ENCODE results near the gene AURKB.
A peak's percentile ranks its signal among the peaks of the same experiment; 100 is the strongest.

The AURKB gene

DNA sequence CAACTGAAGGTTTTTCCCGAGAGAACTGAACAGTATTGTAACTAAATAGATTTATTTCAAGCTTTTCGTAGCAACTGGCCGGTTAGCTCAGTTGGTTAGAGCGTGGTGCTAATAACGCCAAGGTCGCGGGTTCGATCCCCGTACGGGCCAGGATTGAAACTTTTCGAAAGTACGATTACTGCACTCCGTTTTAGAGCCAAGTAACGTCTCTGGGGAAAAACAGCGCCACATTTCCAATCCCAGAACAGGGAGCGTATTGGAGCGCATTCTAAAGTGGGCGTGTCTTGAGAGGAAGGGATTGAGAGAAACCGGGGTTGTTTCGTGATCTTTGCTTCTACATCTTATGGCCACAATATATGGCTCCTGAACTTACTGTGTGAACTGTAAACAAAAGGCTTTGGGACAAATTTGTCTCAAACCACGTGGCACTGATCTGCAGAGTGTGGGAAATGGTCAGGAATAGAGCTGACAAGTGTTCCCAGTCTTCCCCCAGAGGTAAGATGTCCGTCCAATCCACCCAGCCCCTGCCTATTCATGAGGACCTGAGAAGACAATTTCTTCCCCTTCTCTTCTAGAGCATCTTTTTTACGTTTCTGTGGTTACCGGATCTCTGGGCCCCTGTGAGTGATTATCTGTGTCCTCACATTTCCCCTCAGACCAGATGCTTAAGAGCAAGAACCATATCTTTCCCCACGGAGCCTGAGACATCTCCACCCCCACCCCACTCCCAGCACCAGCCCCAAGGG lies 22.7 kb downstream of the AURKB start:
- Histone ChIP-seq H4K20me1 (ENCODE audit: insufficient read depth, low read length) (peaks cover 11% of the 10 kb centered on the region), H3K79me2 (ENCODE audit: low read length) (peaks cover 7% of the 10 kb centered on the region; the same call in 1 of the 2 replicates), H3K4me1 (ENCODE audit: low read length) (peaks cover 31% of the 10 kb centered on the region), H3K27ac (ENCODE audit: low read length) (peak overlapping the region; percentile 93), H3K9ac (ENCODE audit: low read length) (peak overlapping the region; percentile 77), H3K27me3 (ENCODE audit: low read depth, low read length) (no peaks in the 10 kb centered on the region), H3K36me3 (replicated peaks; ENCODE audit: low read depth, low read length) (no peaks in the 10 kb centered on the region), H2AFZ (ENCODE audit: low read depth, low read length) (no peak overlapping the region), H3K4me2 (ENCODE audit: low read length) (peak overlapping the region; percentile 92), H3K4me3 (ENCODE audit: low read length) (peak overlapping the region; percentile 89), H3K9me3 (ENCODE audit: insufficient read depth, low read length) (no peaks in the 10 kb centered on the region)
- TF ChIP-seq EZH2phosphoT487 (IDR thresholded peaks at IDR 0.05; ENCODE audit: low read depth) = no peak
- TF ChIP-seq, protein P1, sequence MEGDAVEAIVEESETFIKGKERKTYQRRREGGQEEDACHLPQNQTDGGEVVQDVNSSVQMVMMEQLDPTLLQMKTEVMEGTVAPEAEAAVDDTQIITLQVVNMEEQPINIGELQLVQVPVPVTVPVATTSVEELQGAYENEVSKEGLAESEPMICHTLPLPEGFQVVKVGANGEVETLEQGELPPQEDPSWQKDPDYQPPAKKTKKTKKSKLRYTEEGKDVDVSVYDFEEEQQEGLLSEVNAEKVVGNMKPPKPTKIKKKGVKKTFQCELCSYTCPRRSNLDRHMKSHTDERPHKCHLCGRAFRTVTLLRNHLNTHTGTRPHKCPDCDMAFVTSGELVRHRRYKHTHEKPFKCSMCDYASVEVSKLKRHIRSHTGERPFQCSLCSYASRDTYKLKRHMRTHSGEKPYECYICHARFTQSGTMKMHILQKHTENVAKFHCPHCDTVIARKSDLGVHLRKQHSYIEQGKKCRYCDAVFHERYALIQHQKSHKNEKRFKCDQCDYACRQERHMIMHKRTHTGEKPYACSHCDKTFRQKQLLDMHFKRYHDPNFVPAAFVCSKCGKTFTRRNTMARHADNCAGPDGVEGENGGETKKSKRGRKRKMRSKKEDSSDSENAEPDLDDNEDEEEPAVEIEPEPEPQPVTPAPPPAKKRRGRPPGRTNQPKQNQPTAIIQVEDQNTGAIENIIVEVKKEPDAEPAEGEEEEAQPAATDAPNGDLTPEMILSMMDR (IDR thresholded peaks at IDR 0.05; ENCODE audit: low read depth, low read length) = no peak; the same call in 1 of the 2 replicates

DNA sequence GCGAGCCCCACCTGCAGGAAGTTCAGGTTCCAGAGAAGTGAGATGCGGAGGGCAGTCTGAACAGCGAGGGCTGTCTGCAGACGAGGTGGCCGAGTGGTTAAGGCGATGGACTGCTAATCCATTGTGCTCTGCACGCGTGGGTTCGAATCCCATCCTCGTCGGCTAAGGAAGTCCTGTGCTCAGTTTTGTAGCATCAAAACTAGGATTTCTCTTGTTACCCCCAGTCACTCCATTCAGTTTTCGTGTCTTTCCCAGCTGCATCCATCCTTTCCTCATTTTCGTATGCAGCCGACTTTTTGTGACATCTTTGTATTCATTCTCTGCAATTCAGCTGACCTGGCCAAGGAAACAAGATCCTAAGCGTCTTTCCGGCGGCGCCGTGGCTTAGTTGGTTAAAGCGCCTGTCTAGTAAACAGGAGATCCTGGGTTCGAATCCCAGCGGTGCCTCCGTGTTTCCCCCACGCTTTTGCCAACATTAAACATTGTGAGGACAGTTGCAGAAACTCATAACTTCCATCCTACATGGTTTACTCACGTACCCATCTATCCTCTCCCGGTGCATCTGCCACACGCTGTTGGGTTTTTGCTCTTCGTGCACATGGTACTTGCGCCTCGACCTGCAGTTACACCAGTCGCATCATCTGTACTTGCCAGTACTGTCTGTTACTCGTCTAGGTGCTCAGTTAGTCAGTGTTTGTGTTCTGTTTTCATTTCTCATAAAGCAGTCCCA lies 23.4 kb downstream of the AURKB start:
- H3K9ac ChIP-seq (ENCODE audit: low read length) = peak overlapping the region; percentile 80
- peaks cover 7% of the 10 kb centered on the region; the same call in 1 of the 2 replicates for H3K79me2 ChIP-seq (ENCODE audit: low read length)
- peaks cover 24% of the 10 kb centered on the region for H3K4me1 ChIP-seq (ENCODE audit: low read length)
- H3K4me3 ChIP-seq (ENCODE audit: low read length) = peak overlapping the region; percentile 89
- TF ChIP-seq EZH2phosphoT487 (IDR thresholded peaks at IDR 0.05; ENCODE audit: low read depth) = no peak
- TF ChIP-seq, protein P1 (IDR thresholded peaks at IDR 0.05; ENCODE audit: low read depth, low read length) = peak; percentile 23; the same call in 1 of the 2 replicates
- peak overlapping the region; percentile 50; the same call in 1 of the 2 replicates for H2AFZ ChIP-seq (ENCODE audit: low read depth, low read length)
- no peaks in the 10 kb centered on the region for H3K27me3 ChIP-seq (ENCODE audit: low read depth, low read length)
- peaks cover 11% of the 10 kb centered on the region for H4K20me1 ChIP-seq (ENCODE audit: insufficient read depth, low read length)
- H3K9me3 ChIP-seq (ENCODE audit: insufficient read depth, low read length) = no peaks in the 10 kb centered on the region
- peak overlapping the region; percentile 93 for H3K27ac ChIP-seq (ENCODE audit: low read length)
- H3K36me3 ChIP-seq (replicated peaks; ENCODE audit: low read depth, low read length) = no peaks in the 10 kb centered on the region
- peak overlapping the region; percentile 92 for H3K4me2 ChIP-seq (ENCODE audit: low read length)

DNA sequence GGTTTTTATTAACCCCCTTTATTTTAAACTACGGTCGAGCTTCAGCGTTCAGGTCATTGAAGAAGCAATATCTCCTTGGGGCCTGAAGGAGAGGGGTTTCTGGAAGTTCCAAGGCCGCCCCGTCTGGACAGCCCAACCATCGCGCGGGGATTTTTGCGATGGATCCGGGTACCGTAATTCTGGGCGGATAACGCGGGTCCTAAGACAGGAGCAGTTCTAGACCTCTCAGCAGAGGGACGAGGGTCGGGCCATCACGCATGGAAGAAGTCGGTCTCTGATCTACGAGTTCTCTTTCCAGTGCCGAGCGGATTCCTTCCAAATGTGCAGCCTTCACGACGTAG lies 24.0 kb downstream of the AURKB start:
- Histone ChIP-seq H3K4me2 (ENCODE audit: low read length) (peak overlapping the region; percentile 92), H3K36me3 (replicated peaks; ENCODE audit: low read depth, low read length) (no peaks in the 10 kb centered on the region), H3K27me3 (ENCODE audit: low read depth, low read length) (no peaks in the 10 kb centered on the region), H3K9me3 (ENCODE audit: insufficient read depth, low read length) (no peaks in the 10 kb centered on the region), H3K4me1 (ENCODE audit: low read length) (peaks cover 22% of the 10 kb centered on the region), H4K20me1 (ENCODE audit: insufficient read depth, low read length) (peaks cover 11% of the 10 kb centered on the region), H3K9ac (ENCODE audit: low read length) (peak overlapping the region; percentile 80), H3K79me2 (ENCODE audit: low read length) (peaks cover 7% of the 10 kb centered on the region; the same call in 1 of the 2 replicates), H3K27ac (ENCODE audit: low read length) (peak overlapping the region; percentile 93), H2AFZ (ENCODE audit: low read depth, low read length) (peak overlapping the region; percentile 50), H3K4me3 (ENCODE audit: low read length) (peak overlapping the region; percentile 89)
- TF ChIP-seq, protein P1 (IDR thresholded peaks at IDR 0.05; ENCODE audit: low read depth, low read length) = no peak; the same call in 1 of the 2 replicates
- no peak for TF ChIP-seq EZH2phosphoT487 (IDR thresholded peaks at IDR 0.05; ENCODE audit: low read depth)
